Putamen (tissue), 1 donor: ENCODE results near the gene ACSBG1.

Source experiments
- DNase-seq: peaks from one replicate; pipeline ENCODE4 v3.0.0-alpha.2; 2016; ENCODE audit warnings: low spot score

The ACSBG1 gene

GRCh38 chr15:78222745-78223395 lies 11.5 kb downstream of the ACSBG1 start:
- DNase-seq = no peak

GRCh38 chr15:78220713-78221112 lies 13.7 kb downstream of the ACSBG1 start:
- no peak for DNase-seq

GRCh38 chr15:78216276-78217104 lies 17.9 kb downstream of the ACSBG1 start:
- DNase-seq = peak; percentile 82

- no peak for DNase-seq
Measured at GRCh38 chr15:78213956-78214355, 20.4 kb downstream of the ACSBG1 start.

- no peak for DNase-seq
Measured at GRCh38 chr15:78213425-78213750, 21.0 kb downstream of the ACSBG1 start.

GRCh38 chr15:78212546-78213424 lies 21.6 kb downstream of the ACSBG1 start:
- no peak for DNase-seq

- DNase-seq = no peak
Measured at GRCh38 chr15:78212008-78212407, 22.4 kb downstream of the ACSBG1 start.

- DNase-seq = peak; percentile 63
Measured at GRCh38 chr15:78211189-78211921, 23.0 kb downstream of the ACSBG1 start.

- DNase-seq = no peak
Measured at GRCh38 chr15:78210349-78210717, 24.0 kb downstream of the ACSBG1 start.

- DNase-seq = no peak
Measured at GRCh38 chr15:78209646-78210348, 24.6 kb downstream of the ACSBG1 start.

- no peak for DNase-seq
Measured at GRCh38 chr15:78208887-78209645, 25.3 kb downstream of the ACSBG1 start.

GRCh38 chr15:78208341-78208844 lies 26.0 kb downstream of the ACSBG1 start:
- no peak for DNase-seq

- no peak for DNase-seq
Measured at GRCh38 chr15:78207641-78208340, 26.6 kb downstream of the ACSBG1 start.

GRCh38 chr15:78207110-78207458 lies 27.3 kb downstream of the ACSBG1 start:
- no peak for DNase-seq

- no peak for DNase-seq
Measured at GRCh38 chr15:78206326-78207109, 27.8 kb downstream of the ACSBG1 start.

- DNase-seq = no peak
Measured at GRCh38 chr15:78205856-78206255, 28.5 kb downstream of the ACSBG1 start.

- DNase-seq = no peak
Measured at GRCh38 chr15:78205337-78205736, 29.0 kb downstream of the ACSBG1 start.

- DNase-seq = peak; percentile 79
Measured at GRCh38 chr15:78204351-78205309, 29.7 kb downstream of the ACSBG1 start.
